K562 (cell line): ENCODE results near the gene MAP4K4.

ENCODE experiments used
- BHLHE40 ChIP-seq: IDR thresholded peaks from 2 replicates; pipeline ENCODE4 v1.6.1; 2011; ENCODE audit warnings: low read length, improper control_type of control experiment
- CBX3 ChIP-seq, 2 experiments: IDR thresholded peaks; 1 replicate in 1 of 2; 2 replicates in 1 of 2; pipeline ENCODE4 v1.6.1; 2012; ENCODE audit warnings: inconsistent platforms in 2 of 2, low read length in 2 of 2, borderline replicate concordance in 1 of 2, control low read depth in 1 of 2
- EZH2 ChIP-seq: IDR thresholded peaks from 2 replicates; pipeline ENCODE4 v1.6.1; 2012; ENCODE audit warnings: low read depth, mild to moderate bottlenecking, inconsistent platforms, low read length, borderline replicate concordance
- HSF4 ChIP-seq: fragments of 250-450 bp; sonication (Bioruptor Pico); IDR thresholded peaks from 2 replicates; pipeline ENCODE4 v2.1.2; 2022; ENCODE audit warnings: mild to moderate bottlenecking, moderate library complexity, borderline replicate concordance
- KLF10 ChIP-seq: fragments of 250-450 bp; sonication (Bioruptor Pico); IDR thresholded peaks from 2 replicates; pipeline ENCODE4 v1.6.1; 2021; ENCODE audit warnings: matching md5 sums
- PCBP1 ChIP-seq: fragments of 200-400 bp; formaldehyde crosslinking; IDR thresholded peaks from 2 replicates; pipeline ENCODE4 v1.6.1; 2018; ENCODE audit warnings: mild to moderate bottlenecking, low read depth, low read length; ENCODE audit not compliant: poor library complexity, severe bottlenecking
- XRCC4 ChIP-seq: IDR thresholded peaks from one replicate; pipeline ENCODE4 v1.6.1; 2011; ENCODE audit not compliant: insufficient read depth, insufficient read length; ENCODE audit errors: extremely low read depth
- ZNF263 ChIP-seq: sonication (generic); formaldehyde crosslinking; IDR thresholded peaks from 2 replicates; pipeline ENCODE4 v1.8.0; 2022; ENCODE audit warnings: mild to moderate bottlenecking, missing genetic modification reagents, borderline replicate concordance
- TF ChIP-seq, protein P1 (sequence below), 2 experiments: IDR thresholded peaks; 2 replicates each; pipeline ENCODE4 v1.6.1; 2012; ENCODE audit warnings: improper control_type of control experiment in 2 of 2, low read depth in 2 of 2, low read length in 2 of 2, borderline replicate concordance in 1 of 2

DNA sequence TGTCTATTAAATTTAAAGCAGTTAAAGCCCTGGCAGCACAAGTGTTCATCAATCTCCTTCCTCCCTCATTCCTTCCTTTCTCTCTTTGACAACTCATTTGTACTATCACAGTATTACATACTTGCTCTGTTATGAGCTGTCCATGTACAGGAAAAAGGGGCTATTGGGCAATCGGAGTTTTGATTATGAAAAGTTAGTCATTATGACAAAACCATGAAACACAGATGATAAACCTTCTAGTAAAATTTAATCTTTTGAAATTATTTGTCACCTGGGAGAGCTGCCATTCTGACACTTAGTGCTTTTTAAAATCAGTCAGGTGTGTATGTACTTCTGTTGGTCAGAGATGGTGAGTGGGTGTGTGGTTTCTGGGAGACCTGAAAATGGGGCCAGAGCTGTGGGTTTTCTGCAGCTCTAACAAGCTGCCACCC lies 39.4 kb downstream of the MAP4K4 start:
- TF ChIP-seq, protein P1, sequence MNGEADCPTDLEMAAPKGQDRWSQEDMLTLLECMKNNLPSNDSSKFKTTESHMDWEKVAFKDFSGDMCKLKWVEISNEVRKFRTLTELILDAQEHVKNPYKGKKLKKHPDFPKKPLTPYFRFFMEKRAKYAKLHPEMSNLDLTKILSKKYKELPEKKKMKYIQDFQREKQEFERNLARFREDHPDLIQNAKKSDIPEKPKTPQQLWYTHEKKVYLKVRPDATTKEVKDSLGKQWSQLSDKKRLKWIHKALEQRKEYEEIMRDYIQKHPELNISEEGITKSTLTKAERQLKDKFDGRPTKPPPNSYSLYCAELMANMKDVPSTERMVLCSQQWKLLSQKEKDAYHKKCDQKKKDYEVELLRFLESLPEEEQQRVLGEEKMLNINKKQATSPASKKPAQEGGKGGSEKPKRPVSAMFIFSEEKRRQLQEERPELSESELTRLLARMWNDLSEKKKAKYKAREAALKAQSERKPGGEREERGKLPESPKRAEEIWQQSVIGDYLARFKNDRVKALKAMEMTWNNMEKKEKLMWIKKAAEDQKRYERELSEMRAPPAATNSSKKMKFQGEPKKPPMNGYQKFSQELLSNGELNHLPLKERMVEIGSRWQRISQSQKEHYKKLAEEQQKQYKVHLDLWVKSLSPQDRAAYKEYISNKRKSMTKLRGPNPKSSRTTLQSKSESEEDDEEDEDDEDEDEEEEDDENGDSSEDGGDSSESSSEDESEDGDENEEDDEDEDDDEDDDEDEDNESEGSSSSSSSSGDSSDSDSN (IDR thresholded peaks at IDR 0.05; ENCODE audit: borderline replicate concordance in 1 of 2, low read depth in 2 of 2, low read length in 2 of 2) = no peak
- TF ChIP-seq PCBP1 (no peak), ZNF263 (CRISPR knock-in tag) (no peak), EZH2 (no peak), HSF4 (no peak), KLF10 (CRISPR knock-in tag) (no peak), XRCC4 (no peak), CBX3 (IDR thresholded peaks at IDR 0.05; ENCODE audit: borderline replicate concordance in 1 of 2, low read length in 2 of 2) (no peak), BHLHE40 (no peak)
